ENCODE measurements around the gene BCAT1. TPM values are rescaled to one million over a fixed set of nuclear protein-coding genes. Genes with fewer than 3 reads are reported as not detected.

The BCAT1 gene
- total and polyA plus RNA-seq, 9 of the 15 experiments (the other 6 are each of a cell fraction or from before 2014, with no cell fraction given) = 38.5 to 157 (median 66.8) TPM

DNA sequence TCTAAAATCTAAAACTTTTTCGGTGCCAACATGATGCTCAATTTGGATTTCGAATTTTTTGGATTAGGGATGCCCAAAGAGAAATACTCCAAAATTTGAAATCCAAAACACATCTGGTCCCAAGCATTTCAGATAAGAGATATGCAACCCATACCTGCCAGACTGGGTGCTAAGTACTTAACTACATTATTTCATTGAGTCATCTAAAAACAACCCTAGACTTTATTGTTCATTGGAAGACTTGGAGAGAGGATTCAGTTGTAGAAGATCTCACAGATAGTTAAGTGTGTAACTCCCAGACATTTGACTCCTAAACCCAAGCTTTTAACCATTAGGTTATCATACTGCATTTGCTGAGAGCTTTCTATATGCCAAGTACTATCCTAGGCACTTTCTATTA, 102.2 kb downstream of the BCAT1 start:
- TF ChIP-seq CBX2 (IDR thresholded peaks at IDR 0.05; ENCODE audit: insufficient read depth, low read length, poor library complexity, severe bottlenecking) (no peak), FOXA1 (IDR thresholded peaks at IDR 0.05; ENCODE audit: borderline replicate concordance) (no peak), MCM3 (IDR thresholded peaks at IDR 0.05) (no peak), PCBP2 (IDR thresholded peaks at IDR 0.05; ENCODE audit: low read depth, low read length, poor library complexity, severe bottlenecking) (no peak), MBD2 (IDR thresholded peaks at IDR 0.05; ENCODE audit: borderline replicate concordance, low read depth) (no peak), MAFG (tag; conservative IDR thresholded peaks at IDR 0.05) (no peak), CREBBP (IDR thresholded peaks at IDR 0.05; ENCODE audit: low read depth, low read length) (no peak)
- TF ChIP-seq, protein P1, sequence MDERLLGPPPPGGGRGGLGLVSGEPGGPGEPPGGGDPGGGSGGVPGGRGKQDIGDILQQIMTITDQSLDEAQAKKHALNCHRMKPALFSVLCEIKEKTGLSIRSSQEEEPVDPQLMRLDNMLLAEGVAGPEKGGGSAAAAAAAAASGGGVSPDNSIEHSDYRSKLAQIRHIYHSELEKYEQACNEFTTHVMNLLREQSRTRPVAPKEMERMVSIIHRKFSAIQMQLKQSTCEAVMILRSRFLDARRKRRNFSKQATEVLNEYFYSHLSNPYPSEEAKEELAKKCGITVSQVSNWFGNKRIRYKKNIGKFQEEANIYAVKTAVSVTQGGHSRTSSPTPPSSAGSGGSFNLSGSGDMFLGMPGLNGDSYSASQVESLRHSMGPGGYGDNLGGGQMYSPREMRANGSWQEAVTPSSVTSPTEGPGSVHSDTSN (CRISPR knock-in tag; IDR thresholded peaks at IDR 0.05; ENCODE audit: low read depth) = no peak
- TF ChIP-seq, protein P1 (tag; conservative IDR thresholded peaks at IDR 0.05; ENCODE audit: low read depth) = no peak
- DNase-seq (ENCODE audit: extremely low read depth in 1 of 4, low spot score in 3 of 4) (no peak), FAIRE-seq (no peak), ATAC-seq (no peak)
- H3K27ac ChIP-seq (ENCODE audit: extremely low read depth, low read depth, low read length) = no peak overlapping the region
- in situ Hi-C loops (cut with MboI) (no loop called here), intact Hi-C loops (cut with micrococcal nuclease) (loop anchor here (10.0 kb wide), 1 partner anchor 288 kb away; no protein-coding TSS in a partner anchor)
- no peak overlapping the region for H2AFZ ChIP-seq (ENCODE audit: low read depth, low read length)
- no peaks in the 10 kb centered on the region for H3K27me3 ChIP-seq (ENCODE audit: control insufficient read depth in 2 of 2, insufficient read depth in 2 of 2, low read length in 2 of 2)
- ChIA-PET POLR2A (interaction anchor here (1.6 kb wide), 1 partner anchor 12 kb away, joined by 5 read pairs; no protein-coding TSS in a partner anchor), CTCF (ENCODE audit: low intra/inter-chr PET ratio) (interaction anchor here (0.6 kb wide), 1 partner anchor 128 kb away, joined by 3 read pairs; no protein-coding TSS in a partner anchor)
- no peak overlapping the region for H3K9ac ChIP-seq (ENCODE audit: insufficient read depth in 1 of 2, low read depth in 2 of 2, low read length in 2 of 2)
- BruUV-seq (replicated peaks) = no TSS peak
- no peak overlapping the region for H3K4me3 ChIP-seq
- H3K4me1 ChIP-seq (replicated peaks in 1 of 2; ENCODE audit: control insufficient read depth in 2 of 2, insufficient read depth in 2 of 2, low read length in 2 of 2) = no peaks in the 10 kb centered on the region
- no peak overlapping the region for H3K4me2 ChIP-seq (ENCODE audit: insufficient read depth, low read length)
- H3K36me3 ChIP-seq (ENCODE audit: control insufficient read depth, insufficient read depth, low read length) = peaks cover 58% of the 10 kb centered on the region
- H4K20me1 ChIP-seq (replicated peaks; ENCODE audit: control insufficient read depth, insufficient read depth, low read length) = no peaks in the 10 kb centered on the region
- no peaks in the 10 kb centered on the region for H3K9me1 ChIP-seq (ENCODE audit: control insufficient read depth, insufficient read depth, low read length)
- WGBS (ENCODE audit: insufficient coverage, low coverage, missing lambda C conversion rate) = 92% methylated on average over 2 of the region's 2 CpGs
- H3K79me2 ChIP-seq (ENCODE audit: control insufficient read depth, insufficient read depth, low read length) = no peaks in the 10 kb centered on the region
- H3K9me3 ChIP-seq (replicated peaks; ENCODE audit: control insufficient read depth, insufficient read depth, low read depth, low read length) = no peaks in the 10 kb centered on the region
